ENCODE results near the gene RALGAPA2.

- TF ChIP-seq, protein P1, sequence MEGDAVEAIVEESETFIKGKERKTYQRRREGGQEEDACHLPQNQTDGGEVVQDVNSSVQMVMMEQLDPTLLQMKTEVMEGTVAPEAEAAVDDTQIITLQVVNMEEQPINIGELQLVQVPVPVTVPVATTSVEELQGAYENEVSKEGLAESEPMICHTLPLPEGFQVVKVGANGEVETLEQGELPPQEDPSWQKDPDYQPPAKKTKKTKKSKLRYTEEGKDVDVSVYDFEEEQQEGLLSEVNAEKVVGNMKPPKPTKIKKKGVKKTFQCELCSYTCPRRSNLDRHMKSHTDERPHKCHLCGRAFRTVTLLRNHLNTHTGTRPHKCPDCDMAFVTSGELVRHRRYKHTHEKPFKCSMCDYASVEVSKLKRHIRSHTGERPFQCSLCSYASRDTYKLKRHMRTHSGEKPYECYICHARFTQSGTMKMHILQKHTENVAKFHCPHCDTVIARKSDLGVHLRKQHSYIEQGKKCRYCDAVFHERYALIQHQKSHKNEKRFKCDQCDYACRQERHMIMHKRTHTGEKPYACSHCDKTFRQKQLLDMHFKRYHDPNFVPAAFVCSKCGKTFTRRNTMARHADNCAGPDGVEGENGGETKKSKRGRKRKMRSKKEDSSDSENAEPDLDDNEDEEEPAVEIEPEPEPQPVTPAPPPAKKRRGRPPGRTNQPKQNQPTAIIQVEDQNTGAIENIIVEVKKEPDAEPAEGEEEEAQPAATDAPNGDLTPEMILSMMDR (IDR thresholded peaks at IDR 0.05) = no peak
- no peak for TF ChIP-seq POLR2A (IDR thresholded peaks at IDR 0.05)
Measured at GRCh38 chr20:20699144-20699543, 13.3 kb downstream of the RALGAPA2 start.

Data from testis (tissue), 2 donors.